HEK293 (cell line): ENCODE measurements around the gene INSYN2B.

Source experiments
- GLIS1 ChIP-seq: fragments of 450-650 bp; formaldehyde crosslinking; IDR thresholded peaks from 2 replicates; pipeline ENCODE4 v1.5.1; 2016; ENCODE audit warnings: missing biosample characterization, missing genetic modification characterization
- KLF7 ChIP-seq: fragments of 450-650 bp; formaldehyde crosslinking; IDR thresholded peaks from 2 replicates; pipeline ENCODE4 v1.5.1; 2016; ENCODE audit warnings: missing biosample characterization, missing genetic modification characterization, borderline replicate concordance
- SETDB1 ChIP-seq: IDR thresholded peaks from one replicate; pipeline ENCODE4 v1.6.1; 2017; ENCODE audit warnings: mild to moderate bottlenecking, low read length, moderate library complexity, mixed read lengths; ENCODE audit not compliant: insufficient read length
- ZFHX2 ChIP-seq: fragments of 450-650 bp; formaldehyde crosslinking; conservative IDR thresholded peaks from 2 replicates; pipeline ENCODE4 v1.5.1; 2016; ENCODE audit warnings: missing biosample characterization, missing genetic modification characterization
- ZNF266 ChIP-seq: fragments of 450-650 bp; formaldehyde crosslinking; IDR thresholded peaks from 2 replicates; pipeline ENCODE4 v1.5.1; 2016; ENCODE audit warnings: missing biosample characterization, missing genetic modification characterization, low read depth
- ZNF341 ChIP-seq: fragments of 450-650 bp; formaldehyde crosslinking; IDR thresholded peaks from 2 replicates; pipeline ENCODE4; 2016; ENCODE audit warnings: low read depth, missing biosample characterization, missing genetic modification characterization
- ZNF391 ChIP-seq: fragments of 450-650 bp; formaldehyde crosslinking; IDR thresholded peaks from 2 replicates; pipeline ENCODE4 v1.5.1; 2016; ENCODE audit warnings: low read depth, missing biosample characterization, missing genetic modification characterization, borderline replicate concordance
- ZNF596 ChIP-seq: fragments of 450-650 bp; IDR thresholded peaks from 2 replicates; pipeline ENCODE4 v1.5.0; 2018; ENCODE audit warnings: missing biosample characterization, mild to moderate bottlenecking, missing genetic modification characterization, moderate library complexity
- ZSCAN23 ChIP-seq: fragments of 450-650 bp; formaldehyde crosslinking; IDR thresholded peaks from 2 replicates; pipeline ENCODE4 v1.5.1; 2016; ENCODE audit warnings: missing biosample characterization, missing genetic modification characterization
- TF ChIP-seq, protein P1 (sequence below): fragments of 450-650 bp; formaldehyde crosslinking; conservative IDR thresholded peaks from 2 replicates; pipeline ENCODE4 v1.5.1; 2016; ENCODE audit warnings: low read depth, missing biosample characterization, missing genetic modification characterization
- TF ChIP-seq, protein P2 (sequence below): fragments of 450-650 bp; formaldehyde crosslinking; IDR thresholded peaks from 2 replicates; pipeline ENCODE4 v1.5.1; 2017; ENCODE audit warnings: missing biosample characterization, missing genetic modification characterization
- TF ChIP-seq, protein P3 (sequence below): fragments of 450-650 bp; formaldehyde crosslinking; IDR thresholded peaks from 2 replicates; pipeline ENCODE4 v1.5.1; 2016; ENCODE audit warnings: missing biosample characterization, missing genetic modification characterization
- TF ChIP-seq, protein P4 (sequence below): fragments of 450-650 bp; formaldehyde crosslinking; IDR thresholded peaks from 2 replicates; pipeline ENCODE4 v1.5.1; 2017; ENCODE audit warnings: missing biosample characterization, missing genetic modification characterization
- TF ChIP-seq, protein P5 (sequence below): fragments of 450-650 bp; formaldehyde crosslinking; IDR thresholded peaks from 2 replicates; pipeline ENCODE4 v1.5.1; 2017; ENCODE audit warnings: missing biosample characterization, missing genetic modification characterization
- TF ChIP-seq, protein P6 (sequence below): fragments of 450-650 bp; formaldehyde crosslinking; IDR thresholded peaks from 2 replicates; pipeline ENCODE4 v1.5.1; 2016; ENCODE audit warnings: missing biosample characterization, missing genetic modification characterization
- TF ChIP-seq, protein P7 (sequence below): fragments of 450-650 bp; formaldehyde crosslinking; IDR thresholded peaks from 2 replicates; pipeline ENCODE4 v1.5.1; 2016; ENCODE audit warnings: missing biosample characterization, missing genetic modification characterization
- TF ChIP-seq, protein P8 (sequence below): fragments of 450-650 bp; formaldehyde crosslinking; IDR thresholded peaks from 2 replicates; pipeline ENCODE4 v1.5.1; 2016; ENCODE audit warnings: missing biosample characterization, missing genetic modification characterization, low read depth
- TF ChIP-seq, protein P9 (sequence below): IDR thresholded peaks from 2 replicates; pipeline ENCODE4 v1.6.1; 2011; ENCODE audit warnings: mild to moderate bottlenecking, low read depth, low read length, borderline replicate concordance

Gene INSYN2B

DNA sequence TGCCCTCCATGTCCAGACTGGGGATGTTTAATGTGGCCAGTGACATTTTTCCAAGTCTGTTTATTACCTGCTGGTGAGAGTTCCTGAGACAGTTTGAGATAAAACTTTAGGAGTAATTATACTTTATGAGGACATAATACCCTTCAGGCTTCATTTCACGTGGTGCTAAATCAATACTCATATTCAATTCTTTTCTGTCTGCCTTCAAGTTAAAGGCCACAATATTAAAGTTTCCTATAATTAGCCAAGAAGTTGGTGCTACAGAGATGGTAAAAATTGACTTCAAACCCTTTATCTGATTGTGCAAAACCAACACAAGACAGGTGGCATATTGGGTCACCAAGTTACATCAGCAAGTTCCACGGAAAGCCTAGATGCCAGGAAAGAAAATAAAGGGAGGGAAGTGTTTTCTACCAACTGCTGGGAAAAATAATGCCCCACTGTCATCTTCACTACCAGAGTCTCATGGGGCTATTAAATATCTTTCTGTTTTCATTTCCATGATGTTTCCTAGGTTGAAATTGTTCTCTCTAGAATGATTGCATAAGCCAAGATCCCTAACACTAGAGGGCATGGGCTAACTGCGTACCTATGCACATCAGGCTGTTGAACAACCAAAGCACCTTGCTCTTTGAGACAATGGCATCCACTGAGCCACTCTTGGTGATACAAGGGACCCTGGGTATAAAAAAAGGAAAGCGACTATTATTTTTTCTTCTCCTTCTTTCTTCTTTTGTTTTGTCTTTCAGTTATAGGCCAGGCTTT is 68.7 kb downstream of the INSYN2B start (continued):
- TF ChIP-seq, protein P1, sequence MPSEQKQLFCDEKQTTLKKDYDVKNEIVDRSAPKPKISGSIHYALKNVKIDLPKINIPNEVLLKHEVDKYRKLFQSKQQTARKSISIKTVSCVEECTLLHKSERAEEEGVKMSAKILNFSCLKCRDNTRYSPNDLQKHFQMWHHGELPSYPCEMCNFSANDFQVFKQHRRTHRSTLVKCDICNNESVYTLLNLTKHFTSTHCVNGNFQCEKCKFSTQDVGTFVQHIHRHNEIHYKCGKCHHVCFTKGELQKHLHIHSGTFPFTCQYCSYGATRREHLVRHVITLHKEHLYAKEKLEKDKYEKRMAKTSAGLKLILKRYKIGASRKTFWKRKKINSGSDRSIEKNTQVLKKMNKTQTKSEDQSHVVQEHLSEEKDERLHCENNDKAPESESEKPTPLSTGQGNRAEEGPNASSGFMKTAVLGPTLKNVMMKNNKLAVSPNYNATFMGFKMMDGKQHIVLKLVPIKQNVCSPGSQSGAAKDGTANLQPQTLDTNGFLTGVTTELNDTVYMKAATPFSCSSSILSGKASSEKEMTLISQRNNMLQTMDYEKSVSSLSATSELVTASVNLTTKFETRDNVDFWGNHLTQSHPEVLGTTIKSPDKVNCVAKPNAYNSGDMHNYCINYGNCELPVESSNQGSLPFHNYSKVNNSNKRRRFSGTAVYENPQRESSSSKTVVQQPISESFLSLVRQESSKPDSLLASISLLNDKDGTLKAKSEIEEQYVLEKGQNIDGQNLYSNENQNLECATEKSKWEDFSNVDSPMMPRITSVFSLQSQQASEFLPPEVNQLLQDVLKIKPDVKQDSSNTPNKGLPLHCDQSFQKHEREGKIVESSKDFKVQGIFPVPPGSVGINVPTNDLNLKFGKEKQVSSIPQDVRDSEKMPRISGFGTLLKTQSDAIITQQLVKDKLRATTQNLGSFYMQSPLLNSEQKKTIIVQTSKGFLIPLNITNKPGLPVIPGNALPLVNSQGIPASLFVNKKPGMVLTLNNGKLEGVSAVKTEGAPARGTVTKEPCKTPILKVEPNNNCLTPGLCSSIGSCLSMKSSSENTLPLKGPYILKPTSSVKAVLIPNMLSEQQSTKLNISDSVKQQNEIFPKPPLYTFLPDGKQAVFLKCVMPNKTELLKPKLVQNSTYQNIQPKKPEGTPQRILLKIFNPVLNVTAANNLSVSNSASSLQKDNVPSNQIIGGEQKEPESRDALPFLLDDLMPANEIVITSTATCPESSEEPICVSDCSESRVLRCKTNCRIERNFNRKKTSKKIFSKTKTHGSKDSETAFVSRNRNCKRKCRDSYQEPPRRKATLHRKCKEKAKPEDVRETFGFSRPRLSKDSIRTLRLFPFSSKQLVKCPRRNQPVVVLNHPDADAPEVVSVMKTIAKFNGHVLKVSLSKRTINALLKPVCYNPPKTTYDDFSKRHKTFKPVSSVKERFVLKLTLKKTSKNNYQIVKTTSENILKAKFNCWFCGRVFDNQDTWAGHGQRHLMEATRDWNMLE (tag by site-specific recombination): peak; percentile 22; the same call in 1 of the 2 replicates
- no peak for TF ChIP-seq ZNF341 (tag by site-specific recombination)
- TF ChIP-seq, protein P2, sequence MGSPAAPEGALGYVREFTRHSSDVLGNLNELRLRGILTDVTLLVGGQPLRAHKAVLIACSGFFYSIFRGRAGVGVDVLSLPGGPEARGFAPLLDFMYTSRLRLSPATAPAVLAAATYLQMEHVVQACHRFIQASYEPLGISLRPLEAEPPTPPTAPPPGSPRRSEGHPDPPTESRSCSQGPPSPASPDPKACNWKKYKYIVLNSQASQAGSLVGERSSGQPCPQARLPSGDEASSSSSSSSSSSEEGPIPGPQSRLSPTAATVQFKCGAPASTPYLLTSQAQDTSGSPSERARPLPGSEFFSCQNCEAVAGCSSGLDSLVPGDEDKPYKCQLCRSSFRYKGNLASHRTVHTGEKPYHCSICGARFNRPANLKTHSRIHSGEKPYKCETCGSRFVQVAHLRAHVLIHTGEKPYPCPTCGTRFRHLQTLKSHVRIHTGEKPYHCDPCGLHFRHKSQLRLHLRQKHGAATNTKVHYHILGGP (tag by site-specific recombination): 0 out of 2 replicates have a peak, but pooled peaks have one; percentile 42
- no peak for TF ChIP-seq ZNF596 (tag by site-specific recombination)
- TF ChIP-seq, protein P3, sequence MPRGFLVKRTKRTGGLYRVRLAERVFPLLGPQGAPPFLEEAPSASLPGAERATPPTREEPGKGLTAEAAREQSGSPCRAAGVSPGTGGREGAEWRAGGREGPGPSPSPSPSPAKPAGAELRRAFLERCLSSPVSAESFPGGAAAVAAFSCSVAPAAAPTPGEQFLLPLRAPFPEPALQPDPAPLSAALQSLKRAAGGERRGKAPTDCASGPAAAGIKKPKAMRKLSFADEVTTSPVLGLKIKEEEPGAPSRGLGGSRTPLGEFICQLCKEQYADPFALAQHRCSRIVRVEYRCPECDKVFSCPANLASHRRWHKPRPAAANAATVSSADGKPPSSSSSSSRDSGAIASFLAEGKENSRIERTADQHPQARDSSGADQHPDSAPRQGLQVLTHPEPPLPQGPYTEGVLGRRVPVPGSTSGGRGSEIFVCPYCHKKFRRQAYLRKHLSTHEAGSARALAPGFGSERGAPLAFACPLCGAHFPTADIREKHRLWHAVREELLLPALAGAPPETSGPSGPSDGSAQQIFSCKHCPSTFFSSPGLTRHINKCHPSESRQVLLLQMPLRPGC (tag by site-specific recombination): no peak
- no peak for TF ChIP-seq ZFHX2
- TF ChIP-seq, protein P4, sequence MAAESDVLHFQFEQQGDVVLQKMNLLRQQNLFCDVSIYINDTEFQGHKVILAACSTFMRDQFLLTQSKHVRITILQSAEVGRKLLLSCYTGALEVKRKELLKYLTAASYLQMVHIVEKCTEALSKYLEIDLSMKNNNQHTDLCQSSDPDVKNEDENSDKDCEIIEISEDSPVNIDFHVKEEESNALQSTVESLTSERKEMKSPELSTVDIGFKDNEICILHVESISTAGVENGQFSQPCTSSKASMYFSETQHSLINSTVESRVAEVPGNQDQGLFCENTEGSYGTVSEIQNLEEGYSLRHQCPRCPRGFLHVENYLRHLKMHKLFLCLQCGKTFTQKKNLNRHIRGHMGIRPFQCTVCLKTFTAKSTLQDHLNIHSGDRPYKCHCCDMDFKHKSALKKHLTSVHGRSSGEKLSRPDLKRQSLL: 0 out of 2 replicates have a peak, but pooled peaks have one; percentile 30
- TF ChIP-seq, protein P5, sequence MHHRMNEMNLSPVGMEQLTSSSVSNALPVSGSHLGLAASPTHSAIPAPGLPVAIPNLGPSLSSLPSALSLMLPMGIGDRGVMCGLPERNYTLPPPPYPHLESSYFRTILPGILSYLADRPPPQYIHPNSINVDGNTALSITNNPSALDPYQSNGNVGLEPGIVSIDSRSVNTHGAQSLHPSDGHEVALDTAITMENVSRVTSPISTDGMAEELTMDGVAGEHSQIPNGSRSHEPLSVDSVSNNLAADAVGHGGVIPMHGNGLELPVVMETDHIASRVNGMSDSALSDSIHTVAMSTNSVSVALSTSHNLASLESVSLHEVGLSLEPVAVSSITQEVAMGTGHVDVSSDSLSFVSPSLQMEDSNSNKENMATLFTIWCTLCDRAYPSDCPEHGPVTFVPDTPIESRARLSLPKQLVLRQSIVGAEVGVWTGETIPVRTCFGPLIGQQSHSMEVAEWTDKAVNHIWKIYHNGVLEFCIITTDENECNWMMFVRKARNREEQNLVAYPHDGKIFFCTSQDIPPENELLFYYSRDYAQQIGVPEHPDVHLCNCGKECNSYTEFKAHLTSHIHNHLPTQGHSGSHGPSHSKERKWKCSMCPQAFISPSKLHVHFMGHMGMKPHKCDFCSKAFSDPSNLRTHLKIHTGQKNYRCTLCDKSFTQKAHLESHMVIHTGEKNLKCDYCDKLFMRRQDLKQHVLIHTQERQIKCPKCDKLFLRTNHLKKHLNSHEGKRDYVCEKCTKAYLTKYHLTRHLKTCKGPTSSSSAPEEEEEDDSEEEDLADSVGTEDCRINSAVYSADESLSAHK: 0 out of 2 replicates have a peak, but pooled peaks have one; percentile 13
- no peak for TF ChIP-seq SETDB1
- TF ChIP-seq, protein P6, sequence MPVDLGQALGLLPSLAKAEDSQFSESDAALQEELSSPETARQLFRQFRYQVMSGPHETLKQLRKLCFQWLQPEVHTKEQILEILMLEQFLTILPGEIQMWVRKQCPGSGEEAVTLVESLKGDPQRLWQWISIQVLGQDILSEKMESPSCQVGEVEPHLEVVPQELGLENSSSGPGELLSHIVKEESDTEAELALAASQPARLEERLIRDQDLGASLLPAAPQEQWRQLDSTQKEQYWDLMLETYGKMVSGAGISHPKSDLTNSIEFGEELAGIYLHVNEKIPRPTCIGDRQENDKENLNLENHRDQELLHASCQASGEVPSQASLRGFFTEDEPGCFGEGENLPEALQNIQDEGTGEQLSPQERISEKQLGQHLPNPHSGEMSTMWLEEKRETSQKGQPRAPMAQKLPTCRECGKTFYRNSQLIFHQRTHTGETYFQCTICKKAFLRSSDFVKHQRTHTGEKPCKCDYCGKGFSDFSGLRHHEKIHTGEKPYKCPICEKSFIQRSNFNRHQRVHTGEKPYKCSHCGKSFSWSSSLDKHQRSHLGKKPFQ: no peak; the same call in 1 of the 2 replicates
- no peak for TF ChIP-seq KLF7 (tag by site-specific recombination)
- TF ChIP-seq, protein P7, sequence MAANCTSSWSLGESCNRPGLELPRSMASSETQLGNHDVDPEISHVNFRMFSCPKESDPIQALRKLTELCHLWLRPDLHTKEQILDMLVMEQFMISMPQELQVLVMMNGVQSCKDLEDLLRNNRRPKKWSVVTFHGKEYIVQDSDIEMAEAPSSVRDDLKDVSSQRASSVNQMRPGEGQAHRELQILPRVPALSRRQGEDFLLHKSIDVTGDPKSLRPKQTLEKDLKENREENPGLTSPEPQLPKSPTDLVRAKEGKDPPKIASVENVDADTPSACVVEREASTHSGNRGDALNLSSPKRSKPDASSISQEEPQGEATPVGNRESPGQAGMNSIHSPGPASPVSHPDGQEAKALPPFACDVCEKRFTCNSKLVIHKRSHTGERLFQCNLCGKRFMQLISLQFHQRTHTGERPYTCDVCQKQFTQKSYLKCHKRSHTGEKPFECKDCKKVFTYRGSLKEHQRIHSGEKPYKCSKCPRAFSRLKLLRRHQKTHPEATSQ: no peak
- no peak for TF ChIP-seq ZSCAN23 (tag by site-specific recombination)
- TF ChIP-seq, protein P8, sequence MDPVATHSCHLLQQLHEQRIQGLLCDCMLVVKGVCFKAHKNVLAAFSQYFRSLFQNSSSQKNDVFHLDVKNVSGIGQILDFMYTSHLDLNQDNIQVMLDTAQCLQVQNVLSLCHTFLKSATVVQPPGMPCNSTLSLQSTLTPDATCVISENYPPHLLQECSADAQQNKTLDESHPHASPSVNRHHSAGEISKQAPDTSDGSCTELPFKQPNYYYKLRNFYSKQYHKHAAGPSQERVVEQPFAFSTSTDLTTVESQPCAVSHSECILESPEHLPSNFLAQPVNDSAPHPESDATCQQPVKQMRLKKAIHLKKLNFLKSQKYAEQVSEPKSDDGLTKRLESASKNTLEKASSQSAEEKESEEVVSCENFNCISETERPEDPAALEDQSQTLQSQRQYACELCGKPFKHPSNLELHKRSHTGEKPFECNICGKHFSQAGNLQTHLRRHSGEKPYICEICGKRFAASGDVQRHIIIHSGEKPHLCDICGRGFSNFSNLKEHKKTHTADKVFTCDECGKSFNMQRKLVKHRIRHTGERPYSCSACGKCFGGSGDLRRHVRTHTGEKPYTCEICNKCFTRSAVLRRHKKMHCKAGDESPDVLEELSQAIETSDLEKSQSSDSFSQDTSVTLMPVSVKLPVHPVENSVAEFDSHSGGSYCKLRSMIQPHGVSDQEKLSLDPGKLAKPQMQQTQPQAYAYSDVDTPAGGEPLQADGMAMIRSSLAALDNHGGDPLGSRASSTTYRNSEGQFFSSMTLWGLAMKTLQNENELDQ (tag by site-specific recombination): no peak
- no peak for TF ChIP-seq ZNF391 (tag by site-specific recombination)
- TF ChIP-seq, protein P9, sequence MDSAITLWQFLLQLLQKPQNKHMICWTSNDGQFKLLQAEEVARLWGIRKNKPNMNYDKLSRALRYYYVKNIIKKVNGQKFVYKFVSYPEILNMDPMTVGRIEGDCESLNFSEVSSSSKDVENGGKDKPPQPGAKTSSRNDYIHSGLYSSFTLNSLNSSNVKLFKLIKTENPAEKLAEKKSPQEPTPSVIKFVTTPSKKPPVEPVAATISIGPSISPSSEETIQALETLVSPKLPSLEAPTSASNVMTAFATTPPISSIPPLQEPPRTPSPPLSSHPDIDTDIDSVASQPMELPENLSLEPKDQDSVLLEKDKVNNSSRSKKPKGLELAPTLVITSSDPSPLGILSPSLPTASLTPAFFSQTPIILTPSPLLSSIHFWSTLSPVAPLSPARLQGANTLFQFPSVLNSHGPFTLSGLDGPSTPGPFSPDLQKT: no peak
- no peak for TF ChIP-seq GLIS1 (tag by site-specific recombination)
- TF ChIP-seq ZNF266 (tag by site-specific recombination): no peak
